NCI-H460 (cell line): ENCODE data around the gene EPHB1. TPM values are rescaled to one million over a fixed set of nuclear protein-coding genes. Genes with fewer than 3 reads are reported as not detected.

Experiments
- DNase-seq: peaks from one replicate; pipeline ENCODE4 v3.0.0-alpha.2; 2016; ENCODE audit warnings: low read depth; ENCODE audit errors: extremely low read depth
- total RNA-seq: library from RNA; depleted of rRNA; stranded (reverse); fragments of >200 nt; shearing (Covaris generic); gene quantifications from 2 replicates; pipeline ENCODE4 v1.2.3, GENCODE V29; 2014

The EPHB1 gene
- total RNA-seq, 1 experiment from 2014 or later = 0.05 TPM

GRCh38 chr3:135069406-135069805, 274.3 kb downstream of the EPHB1 start:
- DNase-seq = no peak

- DNase-seq = no peak
Measured at GRCh38 chr3:135071483-135071882, 276.4 kb downstream of the EPHB1 start.

GRCh38 chr3:135072431-135072830, 277.4 kb downstream of the EPHB1 start:
- no peak for DNase-seq

- no peak for DNase-seq
Measured at GRCh38 chr3:135075157-135075556, 280.1 kb downstream of the EPHB1 start.

GRCh38 chr3:135076341-135076740, 281.3 kb downstream of the EPHB1 start:
- no peak for DNase-seq

GRCh38 chr3:135077186-135077585, 282.1 kb downstream of the EPHB1 start:
- DNase-seq = no peak

- DNase-seq = no peak
Measured at GRCh38 chr3:135078283-135078682, 283.2 kb downstream of the EPHB1 start.

- no peak for DNase-seq
Measured at GRCh38 chr3:135079095-135079494, 284.0 kb downstream of the EPHB1 start.

GRCh38 chr3:135081451-135081850, 286.4 kb downstream of the EPHB1 start:
- no peak for DNase-seq

GRCh38 chr3:135081856-135082434, 286.9 kb downstream of the EPHB1 start:
- DNase-seq = no peak

- DNase-seq = no peak
Measured at GRCh38 chr3:135082706-135083105, 287.6 kb downstream of the EPHB1 start.

GRCh38 chr3:135083179-135083578, 288.1 kb downstream of the EPHB1 start:
- DNase-seq = no peak

GRCh38 chr3:135083756-135084155, 288.7 kb downstream of the EPHB1 start:
- DNase-seq = no peak

- DNase-seq = no peak
Measured at GRCh38 chr3:135084405-135084804, 289.3 kb downstream of the EPHB1 start.

GRCh38 chr3:135084976-135085375, 289.9 kb downstream of the EPHB1 start:
- DNase-seq = no peak

GRCh38 chr3:135085652-135086436, 290.8 kb downstream of the EPHB1 start:
- DNase-seq = no peak

GRCh38 chr3:135087782-135088181, 292.7 kb downstream of the EPHB1 start:
- no peak for DNase-seq

GRCh38 chr3:135089451-135089850, 294.4 kb downstream of the EPHB1 start:
- DNase-seq = no peak

- no peak for DNase-seq
Measured at GRCh38 chr3:135090020-135090717, 295.1 kb downstream of the EPHB1 start.

GRCh38 chr3:135091946-135092345, 296.9 kb downstream of the EPHB1 start:
- DNase-seq = no peak

GRCh38 chr3:135093121-135093520, 298.1 kb downstream of the EPHB1 start:
- no peak for DNase-seq
